A673 (cell line): ENCODE data around the gene KRT80. TPM values are rescaled to one million over a fixed set of nuclear protein-coding genes. Genes with fewer than 3 reads are reported as not detected.

ENCODE experiments used
- BruUV-seq: library from RNA; stranded (reverse); fragments of 400-500 nt; replicated peaks from 2 replicates; lab custom pipeline; 2021; lab: Mats Ljungman, UMichigan
- CTCF ChIA-PET: fragments of 300-600 bp; sonication (Branson Sonifier 250); formaldehyde crosslinking; loops from one replicate; lab custom pipeline; 2022; ENCODE audit warnings: antibody characterized with exemption; lab: Charles Lee
- POLR2A ChIA-PET: fragments of 300-600 bp; sonication (Branson Sonifier 250); formaldehyde crosslinking; loops from one replicate; lab custom pipeline; 2022; ENCODE audit warnings: antibody characterized with exemption; ENCODE audit not compliant: low non-redundant PET; lab: Charles Lee
- DNase-seq: peaks from one replicate; pipeline ENCODE4 v3.0.0-alpha.2; 2015; ENCODE audit warnings: low spot score
- H3K27ac ChIP-seq: fragments of 200-600 bp; sonication (generic); 2 replicates; pipeline ENCODE4 v1.5.1; 2016; ENCODE audit warnings: mixed run types, low read depth, mild to moderate bottlenecking, mixed read lengths, antibody characterized with exemption, low read length; ENCODE audit not compliant: poor library complexity, severe bottlenecking
- H3K27me3 ChIP-seq: fragments of 200-600 bp; sonication (generic); replicated peaks from 2 replicates; pipeline ENCODE4 v1.6.1; 2017; ENCODE audit warnings: mixed run types, low read depth, mild to moderate bottlenecking, mixed read lengths, antibody characterized with exemption, low read length; ENCODE audit not compliant: insufficient read depth, poor library complexity
- H3K36me3 ChIP-seq: fragments of 200-600 bp; sonication (generic); 2 replicates; pipeline ENCODE4 v1.6.1; 2016; ENCODE audit warnings: mixed run types, mild to moderate bottlenecking, mixed read lengths, antibody characterized with exemption, low read length; ENCODE audit not compliant: insufficient read depth, poor library complexity, severe bottlenecking
- H3K4me1 ChIP-seq: fragments of 200-600 bp; sonication (generic); 2 replicates; pipeline ENCODE4 v1.6.1; 2017; ENCODE audit warnings: mixed run types, mild to moderate bottlenecking, mixed read lengths, antibody characterized with exemption, low read length; ENCODE audit not compliant: insufficient read depth, poor library complexity, severe bottlenecking
- H3K4me3 ChIP-seq: fragments of 200-600 bp; sonication (generic); 2 replicates; pipeline ENCODE4 v1.5.1; 2016; ENCODE audit warnings: low read depth, mixed run types, mild to moderate bottlenecking, mixed read lengths, low read length; ENCODE audit not compliant: poor library complexity, severe bottlenecking
- H3K9me3 ChIP-seq: fragments of 200-600 bp; sonication (generic); 2 replicates; pipeline ENCODE4 v1.6.1; 2016; ENCODE audit warnings: mixed run types, low read depth, mild to moderate bottlenecking, mixed read lengths, antibody characterized with exemption, low read length; ENCODE audit not compliant: poor library complexity, severe bottlenecking
- CTCF ChIP-seq: fragments of 300-800, 200-600 bp; sonication (generic); conservative IDR thresholded peaks from 2 replicates; pipeline ENCODE4 v1.5.1; 2017; ENCODE audit warnings: low read depth, mild to moderate bottlenecking, antibody characterized with exemption, low read length, moderate library complexity, mixed read lengths
- EZH2 ChIP-seq: fragments of 200-600 bp; sonication (generic); IDR thresholded peaks from 2 replicates; pipeline ENCODE4 v1.6.1; 2017; ENCODE audit warnings: borderline replicate concordance, low read depth, mild to moderate bottlenecking, mixed read lengths, antibody characterized with exemption, low read length; ENCODE audit not compliant: poor library complexity, severe bottlenecking
- intact Hi-C: fragments of 100-400 bp; cut with micrococcal nuclease; formaldehyde crosslinking; loops from one replicate; pipeline ENCODE4 v1.10.0; 2022; ENCODE audit not compliant: unreplicated experiment
- total RNA-seq: library from RNA; stranded (reverse); gene quantifications from 2 replicates; pipeline ENCODE4 v1.2.3, GENCODE V29; 2021

KRT80 gene
- total RNA-seq, 1 experiment from 2014 or later = 1.0 TPM

GRCh38 chr12:52167526-52167925 is 24.3 kb downstream of the KRT80 start:
- DNase-seq = no peak
- CTCF ChIA-PET = no interaction called here
- intact Hi-C loops = no loop called here
- BruUV-seq = no TSS peak
- Histone ChIP-seq H3K36me3 (no peaks in the 10 kb centered on the region), H3K27me3 (no peaks in the 10 kb centered on the region), H3K27ac (no peak overlapping the region), H3K4me3 (no peak overlapping the region), H3K9me3 (no peaks in the 10 kb centered on the region), H3K4me1 (no peaks in the 10 kb centered on the region)
- TF ChIP-seq CTCF (no peak), EZH2 (no peak)
- POLR2A ChIA-PET = no interaction called here

- no peak for DNase-seq
- no peak overlapping the region for H3K27ac ChIP-seq
- H3K4me1 ChIP-seq = no peaks in the 10 kb centered on the region
- H3K4me3 ChIP-seq = no peak overlapping the region
- BruUV-seq = no TSS peak
- no peaks in the 10 kb centered on the region for H3K9me3 ChIP-seq
- POLR2A ChIA-PET = no interaction called here
- intact Hi-C loops = no loop called here
- CTCF ChIA-PET = no interaction called here
- TF ChIP-seq EZH2 = no peak
- no peak for TF ChIP-seq CTCF
- H3K36me3 ChIP-seq = no peaks in the 10 kb centered on the region
- no peaks in the 10 kb centered on the region for H3K27me3 ChIP-seq
Observed at GRCh38 chr12:52166672-52167071, 25.1 kb downstream of the KRT80 start.

DNA sequence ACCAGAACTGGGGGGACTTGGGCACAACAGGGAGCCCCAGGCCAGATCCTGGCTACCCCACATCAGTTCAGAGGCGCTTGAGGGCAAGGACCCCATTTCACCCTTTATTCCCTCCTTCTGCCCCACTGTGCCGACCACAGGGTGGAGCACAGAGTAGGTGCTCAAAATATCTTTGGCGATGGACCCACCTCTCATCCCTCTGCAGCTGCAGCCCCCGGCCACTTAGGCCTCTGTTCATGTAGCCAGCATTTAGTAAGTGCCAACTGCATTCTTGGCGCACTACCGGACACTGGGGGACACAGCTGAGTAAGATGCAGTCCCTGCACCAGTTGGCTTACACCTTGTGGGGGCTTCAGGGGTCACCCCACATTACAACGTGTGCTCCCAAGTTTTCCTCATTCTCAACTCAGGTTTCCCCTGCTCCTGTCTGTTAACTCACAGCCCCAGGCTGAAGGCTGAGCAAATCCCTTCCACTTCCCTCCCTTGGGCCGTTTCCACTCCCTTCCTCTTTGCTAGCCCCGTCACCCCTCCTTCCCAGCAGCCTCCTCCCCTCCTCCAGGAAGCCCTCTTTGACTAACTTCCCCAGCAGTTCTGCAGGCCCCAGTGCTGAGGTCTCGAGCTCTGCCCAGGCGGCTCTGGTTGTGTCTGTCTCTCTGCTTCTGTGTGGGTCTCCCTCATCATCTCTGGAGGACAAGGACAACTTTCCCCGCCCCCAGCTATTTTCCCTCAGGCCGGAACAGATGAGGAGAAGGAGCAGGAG is 26.5 kb downstream of the KRT80 start:
- intact Hi-C loops = no loop called here
- BruUV-seq = no TSS peak
- DNase-seq = no peak
- no peaks in the 10 kb centered on the region for H3K9me3 ChIP-seq
- ChIA-PET POLR2A (no interaction called here), CTCF (no interaction called here)
- TF ChIP-seq EZH2 (no peak), CTCF (no peak)
- no peaks in the 10 kb centered on the region for H3K36me3 ChIP-seq
- H3K4me3 ChIP-seq = no peak overlapping the region
- H3K4me1 ChIP-seq = no peaks in the 10 kb centered on the region
- H3K27me3 ChIP-seq = no peaks in the 10 kb centered on the region
- no peak overlapping the region for H3K27ac ChIP-seq
